Ramos (cell line): ENCODE results near the gene DDX10.

Experiments used
- in situ Hi-C: fragments of 300-500 bp; cut with MboI; formaldehyde crosslinking; loops from one replicate; pipeline ENCODE4 v1.14.3; 2022; ENCODE audit warnings: low sequenced_read_pairs; ENCODE audit not compliant: unreplicated experiment

DDX10 gene

DNA sequence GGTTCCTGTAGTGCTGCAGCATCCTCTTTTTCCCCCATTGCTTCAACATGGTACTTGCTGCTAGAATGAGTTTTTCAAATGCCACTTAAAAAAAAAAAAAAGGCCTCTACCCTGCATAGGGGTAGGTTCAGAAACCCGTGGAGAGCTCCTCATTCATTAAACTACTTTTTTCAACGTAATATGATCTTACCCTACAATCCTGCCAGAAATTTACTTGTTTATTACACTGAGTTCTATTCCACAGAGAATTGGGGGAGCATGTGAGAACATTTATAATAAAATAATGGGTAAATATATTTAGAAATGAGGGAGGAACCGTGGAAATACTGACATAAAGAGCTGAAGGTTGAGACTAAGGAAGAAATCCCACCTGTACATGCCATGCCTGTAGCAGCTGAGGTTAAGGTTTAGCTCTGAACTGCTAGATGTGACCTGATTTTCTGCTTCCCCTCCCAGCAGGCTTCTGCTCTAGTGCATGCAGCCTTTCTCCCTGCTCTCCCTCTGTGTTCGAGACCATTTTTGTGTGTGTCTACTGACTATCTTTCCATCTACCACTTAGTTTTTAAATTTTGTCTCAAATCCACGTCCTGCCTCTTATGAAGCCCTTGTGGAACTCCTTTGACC lies 225.7 kb downstream of the DDX10 start:
- in situ Hi-C loops = no loop called here

- in situ Hi-C loops = no loop called here
These were observed 226.3 kb downstream of the DDX10 start for GRCh38 chr11:108891143-108891542.

DNA sequence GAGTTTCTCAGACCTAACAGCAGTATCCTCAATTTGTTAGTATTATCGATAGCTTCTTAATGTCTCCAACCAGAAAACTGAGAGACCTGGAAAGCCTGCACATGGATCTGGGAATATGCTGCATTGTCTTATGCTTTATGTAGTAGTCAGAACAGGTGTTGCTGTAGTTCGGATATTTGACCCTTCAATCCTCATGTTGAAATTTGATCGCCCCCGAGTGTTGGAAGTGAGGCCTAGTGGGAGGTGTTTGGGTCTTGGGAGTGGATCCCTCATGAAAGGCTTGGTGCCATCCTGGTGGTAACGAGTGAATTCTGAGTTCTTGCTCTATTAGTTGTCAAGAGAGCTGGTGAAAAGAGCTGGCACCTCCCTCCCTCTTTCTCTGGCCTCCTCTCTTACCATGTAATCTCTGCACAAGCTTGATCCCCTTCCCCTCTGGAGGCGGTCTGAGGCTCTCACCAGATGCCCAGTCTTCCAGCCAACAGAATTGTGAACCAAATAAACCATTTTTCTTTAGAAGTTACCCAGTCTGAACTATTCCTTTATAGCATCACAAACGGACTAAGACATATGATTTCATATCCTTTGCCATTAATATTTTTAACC lies 227.1 kb downstream of the DDX10 start:
- in situ Hi-C loops = no loop called here

DNA sequence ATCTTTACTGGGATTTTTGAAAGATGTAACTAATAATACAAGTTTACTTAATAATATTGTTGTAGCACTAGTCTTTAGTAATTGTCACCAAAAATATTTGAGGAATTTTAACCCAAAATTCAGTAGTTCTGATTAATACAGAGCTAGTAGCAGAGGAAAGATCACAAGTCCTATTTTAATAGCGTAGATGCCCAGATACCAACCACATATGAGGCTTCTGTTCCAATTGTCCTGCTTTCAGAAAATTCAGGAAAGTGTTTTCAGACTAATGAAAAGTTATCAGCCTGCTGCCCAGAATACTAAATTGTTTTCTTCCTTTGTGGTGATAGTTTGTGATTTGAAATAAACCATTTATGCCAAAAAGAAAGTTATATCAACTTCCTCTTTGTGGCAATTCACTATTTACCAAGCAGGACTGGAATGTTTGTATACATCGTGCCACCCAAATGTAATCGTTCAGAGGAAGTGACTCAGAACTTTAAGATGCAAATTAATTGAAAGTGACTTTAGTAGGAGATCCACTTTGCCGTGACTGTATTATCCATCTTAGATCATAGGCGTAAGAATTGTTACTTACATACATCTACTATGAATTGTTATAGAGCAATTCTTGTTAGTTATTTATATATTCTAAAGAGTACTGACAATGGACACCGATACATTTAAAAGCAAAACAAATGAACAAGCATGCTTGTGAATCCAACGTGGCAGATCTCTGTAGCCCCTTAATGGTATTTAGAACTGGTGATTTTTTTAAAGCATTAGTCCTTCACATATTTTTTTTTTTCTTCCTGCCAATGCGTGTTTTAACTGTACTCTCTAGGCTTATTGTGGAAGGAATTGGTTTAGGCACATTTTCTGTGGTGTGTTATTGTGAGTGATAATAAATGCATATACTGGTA lies 231.0 kb downstream of the DDX10 start:
- in situ Hi-C loops = no loop called here

DNA sequence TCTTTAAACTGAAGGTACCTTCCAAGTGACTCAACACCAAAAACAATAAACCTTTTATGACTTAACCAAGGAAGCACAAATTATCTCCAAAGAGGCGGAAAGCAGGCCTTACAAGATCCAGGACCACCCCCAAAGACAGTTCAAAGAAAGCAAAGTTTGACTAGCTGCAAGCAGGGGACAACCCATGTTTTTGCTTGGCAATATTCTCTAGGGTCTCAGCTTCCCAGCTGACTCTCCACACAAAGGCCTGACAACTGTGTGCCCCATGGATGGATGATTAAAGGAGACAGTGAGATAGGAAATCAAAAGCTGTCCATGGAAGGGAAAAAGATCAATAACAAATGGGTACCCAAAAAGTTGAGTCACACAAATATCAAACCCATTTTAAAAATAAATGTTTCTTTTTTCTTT lies 232.2 kb downstream of the DDX10 start:
- in situ Hi-C loops = no loop called here

GRCh38 chr11:108897916-108898315 lies 233.0 kb downstream of the DDX10 start:
- in situ Hi-C loops = no loop called here

GRCh38 chr11:108901359-108901758 lies 236.5 kb downstream of the DDX10 start:
- in situ Hi-C loops = no loop called here

GRCh38 chr11:108902027-108902469 lies 237.2 kb downstream of the DDX10 start:
- in situ Hi-C loops = no loop called here

- in situ Hi-C loops = no loop called here
These were observed 239.6 kb downstream of the DDX10 start for GRCh38 chr11:108904480-108904879.

DNA sequence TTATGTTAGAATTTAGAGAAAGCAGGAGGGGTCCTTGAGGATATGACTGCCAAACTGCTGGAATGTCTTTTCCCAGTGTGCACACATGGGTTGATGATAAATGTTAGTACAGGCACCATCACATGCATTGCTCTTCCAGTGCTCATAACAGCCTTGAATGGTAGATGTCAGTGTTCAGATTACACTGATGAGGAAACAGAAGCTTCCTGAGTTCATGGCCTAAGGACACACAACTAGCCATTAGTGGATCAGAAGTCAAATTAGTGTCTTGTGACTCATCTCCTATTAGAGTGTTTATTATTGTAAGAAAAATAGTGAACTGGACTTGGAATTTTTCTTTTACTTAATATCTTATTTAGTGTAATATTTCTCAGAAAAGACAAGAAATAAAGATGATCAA lies 241.5 kb downstream of the DDX10 start:
- in situ Hi-C loops = no loop called here

DNA sequence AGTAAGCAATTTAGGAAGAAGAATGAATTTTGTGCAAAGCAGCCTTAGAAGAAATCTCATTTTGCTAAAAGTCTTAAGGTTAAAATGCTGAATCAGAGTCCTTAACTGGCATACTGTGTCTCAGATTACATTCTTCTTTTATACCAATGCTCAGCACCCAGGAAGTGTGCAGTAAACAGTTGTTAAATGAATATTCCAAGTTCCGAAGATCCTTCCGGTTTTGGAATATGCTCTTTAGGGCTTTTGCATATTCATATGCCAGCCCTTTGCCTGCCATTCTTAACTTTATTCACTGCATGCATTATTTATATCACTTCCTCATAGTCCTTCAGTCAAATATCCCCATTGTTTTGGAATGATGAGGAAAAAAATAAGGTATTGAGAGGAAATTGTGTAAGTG lies 242.0 kb downstream of the DDX10 start:
- in situ Hi-C loops = no loop called here

DNA sequence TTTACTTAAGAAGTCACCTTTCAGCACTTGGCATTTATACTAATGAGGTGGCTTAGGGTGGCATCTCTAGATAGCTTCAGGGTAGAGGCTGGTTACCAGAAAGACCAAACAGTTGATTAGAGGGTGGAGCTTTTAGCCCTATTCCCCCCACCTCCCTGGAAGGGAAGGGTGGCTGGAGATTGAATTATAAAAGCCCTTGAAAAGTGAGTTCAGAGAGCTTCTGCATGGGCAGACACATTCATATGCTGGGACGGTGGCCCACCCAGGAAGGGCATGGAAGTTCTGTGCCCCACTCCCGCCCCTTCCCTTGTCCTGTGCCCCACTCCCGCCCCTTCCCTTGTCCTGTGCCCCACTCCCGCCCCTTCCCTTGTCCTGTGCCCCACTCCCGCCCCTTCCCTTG lies 244.2 kb downstream of the DDX10 start:
- in situ Hi-C loops = no loop called here

GRCh38 chr11:108909921-108910320 lies 245.1 kb downstream of the DDX10 start:
- in situ Hi-C loops = no loop called here

DNA sequence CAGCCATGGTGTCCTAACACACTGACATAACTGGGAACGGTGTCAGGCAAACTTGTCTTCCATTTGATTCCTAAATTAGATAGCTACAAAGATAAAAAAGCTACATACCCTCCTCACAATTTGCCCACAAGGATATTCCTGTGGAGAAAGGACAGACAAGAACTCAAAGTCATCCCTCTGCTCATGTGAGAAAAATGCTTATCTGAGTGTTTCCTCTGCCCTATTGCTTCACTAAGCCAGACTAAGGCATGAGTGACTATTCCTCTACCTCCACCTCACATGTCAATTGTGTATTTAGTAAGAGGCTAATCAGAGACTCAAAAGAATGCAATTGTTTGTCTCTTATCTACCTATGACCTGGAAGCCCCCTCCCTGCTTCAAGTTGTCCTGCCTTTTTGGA lies 247.7 kb downstream of the DDX10 start:
- in situ Hi-C loops = no loop called here

GRCh38 chr11:108913204-108913603 lies 248.3 kb downstream of the DDX10 start:
- in situ Hi-C loops = no loop called here

DNA sequence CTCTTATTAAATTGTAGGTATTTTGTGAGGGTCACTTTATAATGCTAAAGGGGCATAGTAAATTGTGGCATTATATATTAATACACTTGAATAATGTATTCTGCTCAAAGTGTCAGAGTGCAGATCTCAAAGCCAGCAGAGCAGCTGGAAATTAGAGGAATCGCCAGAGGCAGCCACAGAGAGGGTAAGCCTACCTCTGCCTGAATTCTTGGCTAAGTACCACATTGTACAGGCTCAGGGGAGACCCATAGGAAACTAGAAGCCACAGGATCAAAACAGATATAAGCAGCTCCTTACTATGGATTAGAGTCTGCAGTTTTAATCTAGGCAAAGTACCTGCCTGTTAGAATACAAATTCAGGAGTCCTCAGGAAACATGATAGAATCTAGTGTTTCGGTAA lies 249.3 kb downstream of the DDX10 start:
- in situ Hi-C loops = no loop called here

- in situ Hi-C loops = no loop called here
These were observed 250.1 kb downstream of the DDX10 start for GRCh38 chr11:108914981-108915380.

DNA sequence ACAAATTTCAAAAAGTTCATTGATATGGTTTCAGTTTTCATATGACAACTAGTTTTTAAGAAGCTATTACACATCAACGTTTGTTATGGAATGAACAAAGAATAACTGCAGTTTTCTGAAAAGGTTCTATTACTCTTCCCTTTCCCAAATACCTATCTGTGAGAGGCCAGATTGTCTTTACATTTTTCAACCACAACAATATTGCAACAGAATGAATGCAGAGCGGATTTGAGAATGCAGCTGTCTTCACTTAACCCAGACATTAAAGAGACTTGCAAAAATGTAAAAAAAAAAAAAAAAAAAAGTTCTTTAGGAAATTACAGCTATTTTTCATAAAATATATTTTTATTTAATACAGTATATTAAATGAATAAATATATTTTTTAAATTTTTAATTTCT lies 250.8 kb downstream of the DDX10 start:
- in situ Hi-C loops = no loop called here

GRCh38 chr11:108916290-108916689 lies 251.4 kb downstream of the DDX10 start:
- in situ Hi-C loops = no loop called here

DNA sequence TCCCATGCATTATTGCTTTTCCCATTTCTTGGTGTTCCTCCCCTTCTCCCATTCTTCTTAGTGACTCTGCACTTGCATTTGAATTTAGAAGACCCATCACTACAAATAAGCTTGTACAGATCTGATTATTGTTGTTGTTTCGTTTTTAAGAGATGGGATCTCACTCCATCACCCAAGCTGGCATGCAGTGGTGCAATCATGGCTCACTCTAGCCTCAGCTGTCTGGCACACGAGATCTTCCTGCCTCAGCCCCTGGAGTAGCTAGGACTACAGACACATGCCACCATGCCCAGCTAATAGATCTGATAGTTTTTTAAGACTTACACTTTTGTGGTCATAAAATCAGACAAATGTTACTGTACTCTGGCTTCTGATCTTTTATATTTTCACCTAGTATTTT lies 252.1 kb downstream of the DDX10 start:
- in situ Hi-C loops = no loop called here

DNA sequence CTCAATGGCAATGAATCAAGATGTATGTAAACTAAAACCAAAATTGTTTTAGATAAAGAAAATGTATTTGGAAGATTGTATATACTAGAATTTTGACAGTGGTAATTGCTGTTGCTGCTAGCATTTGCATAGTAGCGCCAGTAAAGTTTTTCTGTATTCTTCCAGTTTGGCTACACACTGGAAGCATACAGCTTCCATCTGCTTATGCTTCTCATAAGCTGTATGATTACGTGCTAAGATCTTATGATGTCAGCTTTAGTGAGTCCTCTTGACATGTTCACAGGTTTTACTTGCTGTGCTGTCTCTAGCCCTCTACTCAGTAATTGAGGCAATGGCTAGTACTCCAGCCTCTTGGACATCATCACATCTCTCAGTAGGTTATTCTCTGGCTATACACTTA lies 256.3 kb downstream of the DDX10 start:
- in situ Hi-C loops = no loop called here
